Smooth muscle cell of trachea (primary cell): ENCODE measurements around the gene GJB2. TPM values are rescaled to one million over a fixed set of nuclear protein-coding genes. Genes with fewer than 3 reads are reported as not detected.

ENCODE experiments used
- total RNA-seq: library from RNA; depleted of rRNA; stranded (reverse); fragments of >200 nt; gene quantifications from 2 replicates; pipeline ENCODE4 v1.2.1, GENCODE V29; 2014

Gene GJB2
- total RNA-seq: 0.29 and 0.33 TPM in 2 replicates

GRCh38 chr13:20192836-20193161, at the start of gene GJB2:
GJB2 (minus strand) TSS chr13:20192938; CDS start chr13:20189581, 3,357 bp downstream.

GRCh38 chr13:20231839-20232555, 39.3 kb upstream of the GJB2 start, which contains the start of gene GJB6:
GJB6 (minus strand) TSS chr13:20232319; CDS start chr13:20223480, 8,839 bp downstream.

GRCh38 chr13:20160306-20161274, 32.1 kb downstream of the GJB2 start, which contains the start of gene GJA3:
GJA3 (minus strand) TSS chr13:20161052; CDS start chr13:20143288, 17,764 bp downstream.

Other genes with a start within 250 kb of the GJB2 start
- gene ZMYM2, start 234.2 kb downstream of the GJB2 start, total RNA-seq: 53.8 and 57.2 TPM in 2 replicates
- gene GJA3, start 31.9 kb downstream of the GJB2 start, total RNA-seq: 5.1 and 16.7 TPM in 2 replicates
- gene GJB6, start 39.4 kb upstream of the GJB2 start, total RNA-seq: not detected in 2 replicates